Thoracic aorta (tissue), 2 donors: ENCODE results near the gene CENPP. TPM values are rescaled to one million over a fixed set of nuclear protein-coding genes. Genes with fewer than 3 reads are reported as not detected.

Source experiments
- ATAC-seq: fragments of 150-250 bp; one replicate; pipeline ENCODE4 v1.8.0; 2017; ENCODE audit warnings: low read depth; ENCODE audit not compliant: insufficient number of reproducible peaks, low FRiP score
- DNase-seq: peaks from one replicate; pipeline ENCODE4 v3.0.0-alpha.2; 2020; ENCODE audit warnings: low spot score
- H3K27ac ChIP-seq, 2 donors: fragments of 200-600 bp; sonication (generic); 1 replicate in 1 of 2; 2 replicates in 1 of 2; pipeline ENCODE4 v1.5.1; 2016; ENCODE audit warnings: mild to moderate bottlenecking in 2 of 2, moderate library complexity in 2 of 2
- H3K27me3 ChIP-seq: fragments of 200-600 bp; sonication (generic); replicated peaks from 2 replicates; pipeline ENCODE4 v1.6.0; 2016; ENCODE audit warnings: mild to moderate bottlenecking; ENCODE audit not compliant: insufficient read depth
- H3K36me3 ChIP-seq: fragments of 200-600 bp; sonication (generic); one replicate; pipeline ENCODE4 v1.5.1; 2016
- H3K4me1 ChIP-seq, 2 donors: fragments of 200-600 bp; sonication (generic); 1 replicate in 1 of 2; 2 replicates in 1 of 2; pipeline versions ENCODE4 v1.5.1 to v1.6.0; 2016; ENCODE audit warnings: low read depth in 2 of 2, mild to moderate bottlenecking in 1 of 2; ENCODE audit not compliant: control insufficient read depth in 1 of 2
- H3K4me3 ChIP-seq: fragments of 200-600 bp; sonication (generic); 2 replicates; pipeline ENCODE4 v1.5.1; 2016; ENCODE audit warnings: mild to moderate bottlenecking
- H3K9me3 ChIP-seq: fragments of 200-600 bp; sonication (generic); 2 replicates; pipeline ENCODE4 v1.5.1; 2016
- CTCF ChIP-seq: fragments of 200-600 bp; sonication (generic); IDR thresholded peaks from one replicate; pipeline ENCODE4 v1.5.1; 2019; ENCODE audit warnings: antibody characterized with exemption
- total RNA-seq, 2 donors: library from RNA; depleted of rRNA; stranded (reverse); fragments of >200 nt; gene quantifications; one replicate each; pipeline versions ENCODE4 v1.1.0 to v1.2.3, GENCODE V29; 2016

Gene CENPP
- total RNA-seq, 2 donors from 2014 or later, result 3.8 to 13.6 TPM

DNA sequence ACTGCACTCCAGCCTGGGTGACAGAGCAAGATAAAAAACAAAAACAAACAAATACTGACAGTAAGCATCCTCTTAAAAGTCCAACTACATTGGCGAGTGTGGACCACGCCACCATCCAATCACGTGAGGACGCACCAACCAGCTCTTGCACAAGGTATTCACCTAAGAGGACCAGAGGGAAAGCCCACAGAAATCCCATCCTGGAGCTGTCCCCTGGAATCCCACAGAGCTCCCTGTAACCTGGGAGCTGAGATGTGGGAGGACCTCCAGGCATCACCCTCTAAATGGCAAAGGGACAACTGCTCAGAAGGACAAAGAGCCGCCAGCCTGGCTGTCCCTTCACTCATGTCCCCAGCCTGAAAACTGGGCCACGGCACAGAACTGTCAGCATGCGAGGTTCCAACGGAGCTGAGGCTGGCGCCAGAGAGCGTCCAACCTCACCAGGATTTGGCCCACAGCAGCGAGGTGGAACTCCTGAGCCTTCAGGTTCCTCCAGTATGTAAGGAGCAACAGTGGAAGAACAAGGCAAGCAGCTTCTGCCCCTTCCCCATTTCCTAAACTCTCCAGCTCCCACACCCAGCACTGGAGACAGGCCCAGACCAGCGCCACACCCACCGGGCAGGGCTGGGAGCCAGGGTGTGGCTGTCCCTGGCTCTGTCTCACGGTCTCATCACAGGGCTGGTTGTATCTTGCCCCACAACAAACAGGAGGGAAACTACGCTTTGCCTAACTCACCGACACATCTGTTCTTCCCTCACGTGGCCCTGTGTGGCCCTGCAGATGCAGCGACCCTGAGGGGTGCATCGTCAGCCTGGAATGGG lies 328.9 kb downstream of the CENPP start:
- Histone ChIP-seq H3K27me3 (no peaks in the 10 kb centered on the region), H3K27ac (no peak overlapping the region), H3K9me3 (no peaks in the 10 kb centered on the region), H3K4me3 (no peak overlapping the region), H3K4me1 (peaks cover 0 to 11% of the 10 kb centered on the region in 2 donors), H3K36me3 (peaks cover 3% of the 10 kb centered on the region)
- no peak for TF ChIP-seq CTCF
- DNase-seq, result no peak
- ATAC-seq, result no peak

GRCh38 chr9:92655366-92655765 lies 329.6 kb downstream of the CENPP start:
- Histone ChIP-seq H3K36me3 (peaks cover 3% of the 10 kb centered on the region), H3K27ac (no peak overlapping the region)
- no peak for ATAC-seq

DNA sequence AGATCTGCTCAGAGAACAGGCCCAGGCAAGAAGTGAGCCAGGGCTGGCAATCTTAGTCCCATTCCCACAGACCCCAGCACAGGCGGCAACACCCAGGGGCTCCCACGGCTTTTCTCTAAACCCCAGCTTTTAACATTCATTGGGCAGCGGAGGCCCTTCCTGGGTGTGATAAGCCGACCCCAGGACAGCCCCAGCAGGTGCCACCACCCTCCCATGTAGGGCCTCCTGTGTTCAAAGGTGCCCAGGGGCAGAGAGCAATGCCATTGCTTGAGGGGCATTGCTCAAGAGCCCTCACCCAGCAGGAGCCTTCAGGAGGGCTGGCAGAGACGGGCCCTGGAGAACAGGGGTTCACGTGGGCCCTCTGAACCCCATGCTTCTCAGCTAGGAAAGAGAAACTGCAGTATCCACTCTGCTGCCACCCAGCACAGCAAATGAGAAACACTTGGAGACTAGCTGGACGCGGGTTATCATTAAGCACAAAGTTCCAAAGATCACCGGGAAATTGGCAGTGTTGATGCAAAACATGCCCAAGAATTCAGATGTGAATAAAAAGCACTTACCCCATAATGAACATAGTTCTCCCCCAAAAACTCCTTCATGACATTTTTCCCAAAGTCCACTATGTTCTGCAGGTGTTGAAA lies 330.3 kb downstream of the CENPP start:
- Histone ChIP-seq H3K27ac (no peak overlapping the region), H3K4me3 (no peak overlapping the region), H3K9me3 (no peaks in the 10 kb centered on the region), H3K4me1 (peaks cover 0 to 11% of the 10 kb centered on the region in 2 donors), H3K36me3 (peaks cover 3% of the 10 kb centered on the region), H3K27me3 (no peaks in the 10 kb centered on the region)
- no peak for TF ChIP-seq CTCF
- ATAC-seq, result no peak
- DNase-seq, result no peak

More at GRCh38 chr9:92655366-92655765, 329.6 kb downstream of the CENPP start:
- H3K27me3 ChIP-seq, result no peaks in the 10 kb centered on the region
- H3K9me3 ChIP-seq, result no peaks in the 10 kb centered on the region
- no peak for TF ChIP-seq CTCF
- H3K4me1 ChIP-seq, result peaks cover 0 to 11% of the 10 kb centered on the region in 2 donors
- DNase-seq, result no peak
- no peak overlapping the region for H3K4me3 ChIP-seq

DNA sequence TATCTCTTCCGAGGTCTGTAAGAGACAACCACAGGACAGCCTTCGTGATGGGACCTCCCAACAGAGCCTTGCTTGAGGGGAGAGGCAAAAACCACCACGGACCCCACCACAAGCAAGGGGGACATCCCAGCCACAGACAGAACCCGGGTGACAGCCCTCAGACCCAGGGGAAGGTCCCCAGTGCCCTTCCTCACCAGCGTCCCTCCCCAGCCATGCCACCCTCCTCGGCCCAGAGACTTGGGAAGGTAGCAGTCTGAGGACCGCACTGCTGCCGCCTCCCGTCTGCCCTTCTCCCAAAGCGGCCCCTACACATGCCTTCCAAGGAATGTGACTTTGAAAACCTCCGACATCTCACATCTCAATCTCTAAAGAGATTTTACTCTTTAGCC lies 330.8 kb downstream of the CENPP start:
- Histone ChIP-seq H3K4me3 (no peak overlapping the region), H3K27me3 (no peaks in the 10 kb centered on the region), H3K4me1 (peaks cover 0 to 11% of the 10 kb centered on the region in 2 donors), H3K36me3 (peaks cover 3% of the 10 kb centered on the region), H3K27ac (no peak overlapping the region), H3K9me3 (no peaks in the 10 kb centered on the region)
- TF ChIP-seq CTCF, result no peak
- no peak for ATAC-seq
- DNase-seq, result no peak

DNA sequence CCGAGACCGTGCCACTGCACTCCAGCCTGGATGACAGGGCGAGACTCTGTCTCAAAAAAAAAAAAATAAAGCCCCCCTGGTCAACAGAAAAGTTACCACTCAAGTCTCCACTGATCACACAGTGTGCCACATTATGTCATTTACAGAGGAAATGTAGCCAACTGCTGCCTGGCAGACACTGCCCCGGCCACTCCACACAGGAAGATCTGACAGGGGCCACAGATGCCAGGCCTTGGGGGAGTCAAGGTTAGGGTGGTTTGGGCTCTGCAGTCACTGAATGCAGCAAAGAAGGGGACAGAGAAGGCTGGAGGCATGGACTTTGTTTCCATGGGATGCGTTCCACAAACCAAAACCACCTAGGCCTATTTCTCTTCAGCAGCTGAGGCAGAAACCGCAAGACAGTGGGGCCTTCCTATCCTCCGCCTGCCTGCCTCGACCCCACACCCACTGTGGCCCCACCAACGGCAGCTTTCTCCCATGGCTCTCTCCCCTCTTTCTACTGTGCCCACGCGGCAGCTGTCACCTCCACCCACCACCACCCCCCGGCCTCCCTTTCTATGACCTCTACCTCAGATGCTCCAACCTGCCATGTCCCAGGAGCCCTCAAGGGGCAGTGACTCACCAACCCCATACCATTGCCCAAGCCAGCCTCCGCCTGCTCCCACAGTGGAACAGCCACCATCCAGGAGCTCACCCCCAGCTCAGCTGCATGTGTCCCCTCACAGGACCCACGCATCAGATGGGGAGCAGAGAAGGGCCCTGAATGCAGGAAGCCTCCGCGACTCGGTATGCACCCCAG lies 331.7 kb downstream of the CENPP start:
- no peak overlapping the region for H3K27ac ChIP-seq
- H3K9me3 ChIP-seq, result no peaks in the 10 kb centered on the region
- no peak overlapping the region for H3K4me3 ChIP-seq
- no peak for TF ChIP-seq CTCF
- H3K27me3 ChIP-seq, result no peaks in the 10 kb centered on the region
- ATAC-seq, result no peak
- peaks cover 0 to 11% of the 10 kb centered on the region in 2 donors for H3K4me1 ChIP-seq
- DNase-seq, result no peak
- peaks cover 3% of the 10 kb centered on the region for H3K36me3 ChIP-seq
